NCI-H526 (cell line): ENCODE data around the gene VKORC1.

ENCODE experiments used
- DNase-seq, 2 experiments: peaks; one replicate each; lab custom pipeline; 2025; lab: John Stamatoyannopoulos, UW

Gene VKORC1

DNA sequence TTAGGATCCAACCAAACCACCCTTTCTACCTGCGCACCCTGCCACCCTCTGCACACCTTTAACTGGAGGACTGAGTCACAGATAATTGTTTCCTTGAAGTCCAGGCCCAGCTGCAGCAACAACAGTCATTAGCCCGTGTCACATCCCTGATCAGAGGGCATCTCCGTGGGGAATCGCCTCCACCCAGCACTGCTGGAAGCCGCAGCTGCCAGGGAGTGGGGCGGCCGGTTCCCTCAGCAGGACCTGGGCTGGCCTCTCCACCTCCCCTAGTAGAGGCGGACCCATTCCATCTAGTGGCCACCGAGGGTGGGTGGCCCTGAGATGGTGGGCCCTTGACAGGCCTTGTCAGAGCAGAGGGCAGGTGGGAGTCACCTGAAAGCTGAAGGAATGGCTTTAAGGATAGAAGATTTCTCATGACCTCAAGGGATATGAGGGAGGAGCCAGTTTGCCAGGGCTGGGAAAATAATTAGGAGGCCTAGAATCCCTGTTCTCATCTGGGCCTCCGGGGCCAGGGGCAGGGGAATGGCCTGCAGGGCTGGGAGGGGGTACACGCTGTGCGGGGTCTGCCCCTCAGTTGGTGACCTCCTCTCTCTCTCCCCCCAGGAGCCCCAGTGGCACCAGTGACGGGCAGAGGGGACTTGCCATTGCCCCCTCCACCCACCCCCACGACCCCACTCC is 12.1 kb downstream of the VKORC1 start:
- DNase-seq: no peak

DNA sequence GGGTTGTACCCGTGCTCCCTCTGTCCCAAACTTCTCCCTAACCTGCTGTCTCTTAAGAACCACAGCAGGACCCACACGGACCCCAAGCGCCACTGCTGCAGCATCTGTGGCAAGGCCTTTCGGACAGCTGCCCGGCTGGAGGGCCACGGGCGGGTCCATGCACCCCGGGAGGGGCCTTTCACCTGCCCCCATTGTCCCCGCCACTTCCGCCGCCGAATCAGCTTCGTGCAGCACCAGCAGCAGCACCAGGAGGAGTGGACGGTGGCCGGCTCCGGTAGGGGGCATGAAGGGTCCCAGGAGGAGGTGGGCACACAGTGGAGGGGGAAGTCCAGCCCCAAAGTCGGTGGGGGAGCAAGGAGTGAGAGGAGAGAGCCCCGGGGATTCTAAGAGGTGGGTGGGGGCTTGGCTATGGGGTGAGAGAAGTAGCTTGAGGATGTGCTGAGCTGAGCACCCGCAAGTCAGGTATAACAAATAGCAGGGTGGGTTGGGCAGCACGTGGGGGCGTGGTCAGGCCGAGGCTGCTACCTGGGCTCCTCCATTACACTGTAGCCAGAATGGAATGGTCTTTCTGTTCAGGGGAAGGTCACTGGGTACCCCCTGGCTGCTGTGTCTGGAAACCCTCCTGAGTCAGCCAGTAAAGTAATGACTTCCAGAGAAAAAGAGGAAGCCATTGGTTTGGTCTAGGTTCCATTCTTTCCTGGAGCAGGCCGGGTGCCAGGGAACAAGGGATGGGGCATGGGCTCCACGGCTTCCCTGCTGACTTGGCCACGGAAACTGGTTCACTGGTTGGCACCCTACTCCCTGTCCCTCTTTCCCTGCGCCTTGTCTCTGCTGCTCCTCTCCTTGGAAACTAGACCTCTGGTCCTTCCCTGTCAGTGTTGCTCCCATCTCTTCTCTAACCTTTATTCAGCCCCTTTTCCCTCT is 12.9 kb downstream of the VKORC1 start:
- no peak for DNase-seq

DNA sequence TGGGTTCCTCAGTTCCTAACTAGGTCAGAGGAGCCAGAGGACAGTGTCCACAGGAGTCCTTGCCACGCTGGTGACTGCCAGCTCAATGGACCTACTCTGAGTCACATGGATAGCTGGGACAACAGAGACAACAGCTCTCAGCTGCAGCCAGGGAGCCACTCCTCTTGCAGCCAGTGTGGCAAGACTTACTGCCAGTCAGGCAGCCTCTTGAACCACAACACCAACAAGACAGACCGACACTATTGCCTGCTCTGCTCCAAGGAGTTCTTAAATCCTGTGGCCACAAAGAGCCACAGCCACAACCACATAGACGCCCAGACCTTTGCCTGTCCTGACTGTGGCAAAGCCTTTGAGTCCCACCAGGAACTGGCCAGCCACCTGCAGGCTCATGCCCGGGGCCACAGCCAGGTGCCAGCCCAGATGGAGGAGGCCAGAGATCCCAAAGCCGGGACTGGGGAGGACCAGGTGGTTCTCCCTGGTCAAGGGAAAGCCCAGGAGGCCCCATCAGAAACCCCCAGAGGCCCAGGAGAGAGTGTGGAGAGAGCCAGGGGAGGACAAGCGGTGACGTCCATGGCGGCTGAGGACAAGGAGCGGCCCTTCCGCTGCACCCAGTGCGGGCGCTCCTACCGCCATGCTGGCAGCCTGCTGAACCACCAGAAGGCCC is 13.7 kb downstream of the VKORC1 start:
- DNase-seq: no peak

DNA sequence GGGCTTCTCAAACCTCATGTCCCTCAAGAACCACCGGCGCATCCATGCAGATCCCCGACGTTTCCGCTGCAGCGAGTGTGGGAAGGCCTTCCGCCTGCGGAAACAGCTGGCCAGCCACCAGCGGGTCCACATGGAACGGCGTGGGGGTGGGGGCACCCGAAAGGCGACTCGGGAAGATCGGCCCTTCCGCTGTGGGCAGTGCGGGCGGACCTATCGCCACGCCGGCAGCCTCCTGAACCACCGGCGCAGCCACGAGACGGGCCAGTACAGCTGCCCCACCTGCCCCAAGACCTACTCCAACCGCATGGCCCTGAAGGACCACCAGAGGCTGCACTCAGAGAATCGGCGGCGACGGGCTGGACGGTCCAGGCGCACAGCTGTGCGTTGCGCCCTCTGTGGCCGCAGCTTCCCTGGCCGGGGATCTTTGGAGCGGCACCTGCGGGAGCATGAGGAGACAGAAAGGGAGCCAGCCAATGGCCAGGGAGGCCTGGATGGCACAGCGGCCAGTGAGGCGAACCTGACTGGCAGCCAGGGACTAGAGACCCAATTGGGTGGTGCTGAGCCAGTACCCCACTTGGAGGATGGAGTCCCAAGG is 14.5 kb downstream of the VKORC1 start:
- no peak for DNase-seq

DNA sequence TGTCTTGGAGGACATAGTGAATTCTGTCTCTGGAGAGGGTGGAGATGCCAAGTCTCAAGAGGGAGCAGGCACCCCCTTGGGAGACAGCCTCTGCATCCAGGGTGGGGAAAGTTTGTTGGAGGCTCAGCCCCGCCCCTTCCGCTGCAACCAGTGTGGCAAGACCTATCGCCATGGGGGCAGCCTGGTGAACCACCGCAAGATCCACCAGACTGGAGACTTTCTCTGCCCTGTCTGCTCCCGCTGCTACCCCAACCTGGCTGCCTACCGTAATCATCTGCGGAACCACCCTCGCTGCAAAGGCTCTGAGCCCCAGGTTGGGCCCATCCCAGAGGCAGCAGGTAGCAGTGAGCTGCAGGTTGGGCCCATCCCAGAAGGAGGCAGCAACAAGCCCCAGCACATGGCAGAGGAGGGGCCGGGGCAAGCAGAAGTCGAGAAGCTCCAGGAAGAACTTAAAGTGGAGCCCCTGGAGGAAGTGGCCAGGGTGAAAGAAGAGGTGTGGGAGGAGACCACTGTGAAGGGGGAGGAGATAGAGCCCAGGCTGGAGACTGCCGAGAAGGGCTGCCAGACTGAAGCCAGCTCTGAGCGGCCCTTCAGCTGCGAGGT is 15.2 kb downstream of the VKORC1 start:
- DNase-seq: no peak

DNA sequence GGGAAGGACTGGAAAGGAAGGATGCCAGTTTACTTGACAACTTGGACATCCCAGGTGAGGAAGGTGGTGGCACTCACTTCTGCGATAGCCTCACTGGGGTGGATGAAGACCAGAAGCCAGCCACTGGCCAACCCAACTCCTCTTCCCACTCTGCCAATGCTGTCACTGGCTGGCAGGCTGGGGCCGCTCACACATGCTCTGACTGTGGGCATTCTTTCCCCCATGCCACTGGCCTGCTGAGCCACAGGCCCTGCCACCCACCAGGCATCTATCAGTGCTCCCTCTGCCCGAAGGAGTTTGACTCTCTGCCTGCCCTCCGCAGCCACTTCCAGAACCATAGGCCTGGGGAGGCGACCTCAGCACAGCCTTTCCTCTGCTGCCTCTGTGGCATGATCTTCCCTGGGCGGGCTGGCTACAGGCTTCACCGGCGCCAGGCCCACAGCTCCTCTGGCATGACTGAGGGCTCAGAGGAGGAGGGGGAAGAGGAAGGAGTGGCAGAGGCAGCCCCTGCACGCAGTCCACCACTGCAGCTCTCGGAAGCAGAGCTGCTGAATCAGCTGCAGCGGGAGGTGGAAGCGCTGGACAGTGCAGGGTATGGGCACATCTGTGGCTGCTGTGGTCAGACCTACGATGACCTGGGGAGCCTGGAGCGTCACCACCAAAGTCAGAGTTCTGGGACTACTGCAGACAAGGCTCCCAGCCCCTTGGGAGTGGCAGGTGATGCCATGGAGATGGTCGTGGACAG is 15.8 kb downstream of the VKORC1 start:
- no peak for DNase-seq

DNA sequence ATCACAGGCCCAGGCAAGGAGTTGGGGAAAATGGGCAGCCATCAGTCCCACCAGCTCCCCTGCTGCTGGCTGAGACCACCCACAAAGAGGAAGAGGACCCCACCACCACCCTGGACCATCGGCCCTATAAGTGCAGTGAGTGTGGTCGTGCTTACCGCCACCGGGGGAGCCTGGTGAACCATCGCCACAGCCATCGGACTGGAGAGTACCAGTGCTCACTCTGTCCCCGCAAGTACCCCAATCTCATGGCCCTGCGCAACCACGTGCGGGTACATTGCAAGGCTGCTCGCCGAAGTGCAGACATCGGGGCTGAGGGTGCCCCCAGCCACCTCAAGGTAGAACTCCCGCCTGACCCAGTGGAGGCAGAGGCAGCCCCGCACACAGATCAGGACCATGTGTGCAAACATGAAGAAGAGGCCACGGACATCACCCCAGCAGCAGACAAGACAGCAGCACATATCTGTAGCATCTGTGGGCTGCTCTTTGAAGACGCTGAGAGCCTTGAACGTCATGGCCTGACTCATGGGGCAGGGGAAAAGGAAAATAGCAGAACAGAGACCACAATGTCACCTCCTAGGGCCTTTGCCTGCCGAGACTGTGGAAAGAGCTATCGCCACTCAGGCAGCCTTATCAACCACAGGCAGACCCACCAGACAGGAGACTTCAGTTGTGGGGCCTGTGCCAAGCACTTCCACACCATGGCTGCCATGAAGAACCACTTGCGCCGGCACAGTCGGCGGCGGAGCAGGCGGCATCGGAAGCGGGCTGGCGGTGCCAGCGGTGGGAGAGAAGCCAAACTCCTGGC is 16.8 kb downstream of the VKORC1 start:
- DNase-seq: no peak

DNA sequence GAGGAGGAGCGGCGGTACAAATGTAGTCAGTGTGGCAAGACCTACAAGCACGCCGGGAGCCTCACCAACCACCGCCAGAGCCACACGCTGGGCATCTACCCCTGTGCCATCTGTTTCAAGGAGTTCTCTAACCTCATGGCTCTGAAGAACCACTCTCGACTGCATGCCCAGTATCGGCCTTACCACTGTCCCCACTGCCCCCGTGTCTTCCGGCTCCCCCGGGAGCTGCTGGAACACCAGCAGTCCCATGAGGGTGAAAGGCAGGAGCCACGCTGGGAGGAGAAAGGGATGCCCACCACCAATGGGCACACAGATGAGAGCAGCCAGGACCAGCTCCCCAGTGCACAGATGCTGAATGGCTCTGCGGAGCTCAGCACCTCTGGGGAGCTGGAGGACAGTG is 17.6 kb downstream of the VKORC1 start:
- no peak for DNase-seq

DNA sequence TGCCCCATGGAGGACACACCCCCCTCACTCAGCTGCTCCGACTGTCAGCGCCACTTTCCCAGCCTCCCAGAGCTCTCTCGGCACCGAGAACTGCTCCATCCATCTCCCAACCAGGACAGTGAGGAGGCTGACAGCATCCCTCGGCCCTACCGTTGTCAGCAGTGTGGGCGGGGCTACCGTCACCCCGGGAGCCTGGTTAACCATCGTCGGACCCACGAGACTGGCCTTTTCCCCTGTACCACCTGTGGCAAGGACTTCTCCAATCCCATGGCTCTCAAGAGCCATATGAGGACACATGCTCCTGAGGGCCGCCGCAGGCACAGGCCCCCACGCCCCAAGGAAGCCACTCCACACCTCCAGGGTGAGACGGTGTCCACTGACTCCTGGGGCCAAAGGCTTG is 18.3 kb downstream of the VKORC1 start:
- no peak for DNase-seq

DNA sequence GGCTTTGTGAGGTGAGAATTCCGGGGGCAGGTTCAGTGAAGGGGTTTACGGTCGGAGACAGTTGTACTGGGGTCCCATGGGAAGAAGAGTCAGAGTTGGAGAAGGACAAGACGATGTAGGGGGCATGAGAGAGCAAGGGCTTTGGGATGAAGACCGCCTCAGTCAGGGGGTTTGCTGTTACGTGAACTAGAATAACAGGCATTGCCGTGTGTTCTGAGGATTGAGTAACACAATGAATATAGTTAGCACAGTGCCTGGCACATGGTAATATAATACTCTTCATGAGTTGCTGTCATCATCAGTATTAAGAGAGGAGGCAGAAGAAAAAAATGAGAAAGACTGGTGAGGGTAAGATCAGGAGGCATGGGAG is 19.8 kb downstream of the VKORC1 start:
- DNase-seq: no peak

DNA sequence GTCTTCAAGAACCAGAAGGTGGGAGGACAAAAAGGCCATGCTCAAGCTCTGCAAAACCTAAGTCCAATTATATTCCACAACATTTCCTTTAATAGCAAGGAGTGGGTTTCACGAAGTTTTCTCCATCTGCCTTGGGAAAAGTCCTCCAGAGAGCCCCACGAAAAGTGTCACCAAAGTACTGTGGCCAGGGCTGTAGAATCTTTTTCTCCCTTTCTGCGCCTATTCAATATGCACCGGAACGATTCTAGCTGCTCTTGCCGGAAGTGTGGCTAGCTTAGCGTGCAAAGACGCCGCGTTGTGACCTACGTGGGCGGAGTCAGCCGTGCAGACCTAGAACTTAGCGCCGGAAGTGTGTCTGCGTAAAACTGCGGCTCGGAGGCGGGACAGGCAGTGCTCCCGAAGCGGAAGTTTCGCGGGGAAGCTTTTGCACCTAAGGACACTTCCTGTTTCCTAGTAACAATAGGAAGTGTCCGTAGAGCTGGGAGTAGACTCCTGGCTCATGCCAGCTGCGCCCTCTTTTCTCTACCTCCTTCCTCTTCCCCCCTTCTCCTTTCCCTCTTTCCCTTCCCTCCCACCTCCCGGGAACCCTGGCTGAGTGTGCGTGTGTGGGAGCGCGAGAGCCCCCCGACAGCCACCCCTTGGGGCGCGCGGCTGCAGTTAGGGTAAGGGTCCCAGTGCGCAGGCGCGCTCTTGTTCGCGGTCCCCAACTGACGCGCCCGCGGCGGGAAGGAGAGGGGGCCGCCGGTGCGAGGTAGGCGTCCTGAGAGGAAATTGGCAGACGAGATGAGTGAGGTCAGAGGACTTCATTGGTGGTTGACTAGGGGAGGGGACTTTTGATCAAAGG is 20.4 kb downstream of the VKORC1 start, which contains the start of the genes ZNF646 and ZNF668:
TSS of gene ZNF646 (plus strand) at position 453 of the 844 bp plus-strand sequence. CDS start 1,903 bp downstream, outside the sequence.
TSS of gene ZNF668 (minus strand) at position 271 of the 844 bp plus-strand sequence. CDS start 9,781 bp downstream, outside the sequence.
- DNase-seq: peak; percentile 98 to 99

DNA sequence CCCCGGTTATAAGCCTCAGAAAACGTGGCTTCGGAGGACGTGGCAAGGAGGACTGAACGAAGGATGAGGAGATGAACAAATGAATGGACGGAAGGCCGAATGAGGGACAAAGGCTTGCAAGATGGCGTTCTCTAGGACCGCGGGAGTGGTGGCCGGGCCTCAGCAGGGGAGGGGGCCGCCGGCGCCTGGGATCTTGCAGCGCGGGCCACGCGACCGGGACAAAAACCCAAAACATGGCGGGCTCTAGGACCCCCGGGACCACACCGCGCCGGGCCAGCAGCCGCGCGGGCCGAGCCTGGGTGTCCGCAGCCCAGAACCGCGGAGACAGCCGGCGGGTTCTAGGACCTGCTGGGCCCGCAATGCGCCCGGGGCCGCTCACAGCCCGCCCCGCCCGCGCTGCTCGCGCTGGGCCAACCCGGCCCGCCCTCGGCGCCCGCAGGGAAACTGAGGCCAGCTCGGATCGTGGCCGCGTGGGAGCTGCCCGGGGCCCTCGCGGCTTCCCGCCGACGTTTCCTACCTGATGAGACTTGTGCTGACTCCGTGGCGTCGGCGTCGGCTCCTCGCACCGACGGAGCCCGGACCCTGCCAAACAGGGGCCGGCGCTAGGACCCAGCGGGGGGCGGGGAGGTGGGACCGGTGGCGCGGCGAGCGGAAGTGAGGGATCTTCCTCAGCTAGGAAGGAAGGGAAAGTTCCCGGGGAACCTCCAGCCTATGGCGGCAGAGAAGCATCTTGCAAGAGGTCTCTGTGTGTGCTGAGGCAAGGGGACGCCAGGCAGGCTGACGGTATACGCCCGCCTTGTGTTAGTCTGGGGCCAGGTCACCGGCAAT is 21.2 kb downstream of the VKORC1 start:
- DNase-seq: peak; percentile 76 to 94

DNA sequence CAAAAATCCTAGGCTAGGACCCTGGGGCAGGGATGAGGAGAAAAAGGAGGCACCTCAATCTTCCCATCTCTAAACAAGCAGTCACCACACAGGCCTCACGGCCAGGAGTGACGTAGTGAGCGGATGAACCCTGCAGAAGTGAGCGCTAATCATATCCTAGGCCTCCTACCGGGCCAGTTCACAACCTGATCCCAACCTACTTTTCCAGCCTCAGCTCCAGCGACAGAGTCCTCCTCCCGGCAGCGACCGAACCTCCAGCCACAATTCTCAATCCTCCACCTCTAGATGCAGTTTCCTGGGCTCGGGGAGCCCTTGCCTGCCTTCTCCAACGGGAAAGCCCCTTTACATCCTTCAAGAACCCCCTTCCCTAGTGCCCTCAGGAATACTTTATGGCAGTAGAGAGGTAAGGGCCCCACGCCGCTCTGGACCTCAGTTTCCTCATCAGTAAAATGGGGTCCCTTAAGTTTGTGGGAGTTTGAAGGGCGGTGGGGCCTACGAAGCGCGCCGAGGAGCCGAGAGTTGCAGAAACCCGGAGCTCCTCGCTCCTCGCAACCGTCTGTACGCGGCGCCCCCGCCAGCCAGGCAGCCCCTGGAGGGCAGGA is 22.0 kb downstream of the VKORC1 start:
- DNase-seq: peak; percentile 8 to 42

DNA sequence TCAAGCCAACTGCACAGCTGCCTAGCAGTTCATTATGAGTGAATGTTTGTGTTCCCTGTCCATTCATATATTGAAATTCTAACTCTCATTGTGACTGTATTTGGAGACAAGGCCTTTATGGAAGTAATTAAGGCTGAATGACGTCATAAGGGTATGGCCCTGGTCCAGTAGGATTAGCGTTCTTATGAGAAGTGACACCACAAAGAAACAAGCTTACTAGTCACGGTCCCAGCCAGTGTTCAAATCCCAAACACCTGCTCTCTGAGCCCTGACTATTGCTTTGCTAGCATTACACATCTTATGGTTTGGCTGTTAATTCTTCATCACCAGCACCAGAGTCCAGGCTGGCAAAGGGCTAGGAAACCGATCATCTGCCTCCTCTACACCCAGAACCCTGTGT is 22.7 kb downstream of the VKORC1 start:
- DNase-seq: peak in 1 of 2 experiments; percentile 19

DNA sequence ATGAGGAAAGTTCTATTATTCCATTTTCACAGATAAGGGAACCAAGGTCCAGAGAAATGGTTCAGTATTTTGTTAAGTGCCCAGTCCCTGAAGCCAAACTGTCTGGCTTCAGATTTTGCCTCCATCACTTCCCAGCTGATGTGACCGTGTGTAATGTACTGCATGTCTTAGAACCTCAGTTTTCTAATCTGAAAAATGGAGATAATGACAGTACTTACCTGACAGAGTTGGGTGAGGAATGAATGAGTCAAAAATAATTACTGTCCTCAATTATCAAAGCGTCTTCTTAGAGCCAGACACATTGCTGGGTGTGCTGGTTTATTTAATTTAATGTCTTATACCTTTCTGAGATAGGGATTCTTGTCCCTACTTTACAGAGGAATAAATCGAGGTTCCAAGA is 27.3 kb downstream of the VKORC1 start:
- no peak for DNase-seq

DNA sequence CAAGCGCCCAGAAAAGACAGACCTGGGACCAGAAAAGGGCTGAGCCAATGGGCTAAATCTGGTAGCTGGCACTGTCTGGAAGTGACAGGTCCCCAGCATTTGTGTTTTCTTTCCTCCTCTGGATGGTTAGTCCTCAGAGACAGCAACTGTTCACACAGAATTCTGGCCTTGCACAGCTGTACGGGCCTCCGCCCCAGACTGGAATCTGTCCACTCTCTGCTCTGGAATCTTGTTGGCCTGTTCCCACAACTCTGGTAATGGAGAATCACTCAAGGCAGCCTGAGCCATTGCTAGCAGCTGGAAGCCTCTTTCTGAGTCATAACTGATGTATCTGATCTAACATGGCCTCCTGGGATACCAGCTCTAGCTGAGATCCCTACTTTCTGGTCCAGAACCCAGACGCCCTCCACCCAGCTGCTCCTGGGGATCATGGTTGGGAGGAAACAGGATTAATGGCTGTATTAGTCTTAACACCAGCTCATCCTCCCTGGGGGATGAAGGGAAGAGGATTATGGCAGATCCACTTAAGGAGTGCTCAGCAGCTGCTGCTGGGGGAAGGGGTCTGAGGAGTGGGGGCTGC is 29.6 kb downstream of the VKORC1 start:
- DNase-seq: no peak

DNA sequence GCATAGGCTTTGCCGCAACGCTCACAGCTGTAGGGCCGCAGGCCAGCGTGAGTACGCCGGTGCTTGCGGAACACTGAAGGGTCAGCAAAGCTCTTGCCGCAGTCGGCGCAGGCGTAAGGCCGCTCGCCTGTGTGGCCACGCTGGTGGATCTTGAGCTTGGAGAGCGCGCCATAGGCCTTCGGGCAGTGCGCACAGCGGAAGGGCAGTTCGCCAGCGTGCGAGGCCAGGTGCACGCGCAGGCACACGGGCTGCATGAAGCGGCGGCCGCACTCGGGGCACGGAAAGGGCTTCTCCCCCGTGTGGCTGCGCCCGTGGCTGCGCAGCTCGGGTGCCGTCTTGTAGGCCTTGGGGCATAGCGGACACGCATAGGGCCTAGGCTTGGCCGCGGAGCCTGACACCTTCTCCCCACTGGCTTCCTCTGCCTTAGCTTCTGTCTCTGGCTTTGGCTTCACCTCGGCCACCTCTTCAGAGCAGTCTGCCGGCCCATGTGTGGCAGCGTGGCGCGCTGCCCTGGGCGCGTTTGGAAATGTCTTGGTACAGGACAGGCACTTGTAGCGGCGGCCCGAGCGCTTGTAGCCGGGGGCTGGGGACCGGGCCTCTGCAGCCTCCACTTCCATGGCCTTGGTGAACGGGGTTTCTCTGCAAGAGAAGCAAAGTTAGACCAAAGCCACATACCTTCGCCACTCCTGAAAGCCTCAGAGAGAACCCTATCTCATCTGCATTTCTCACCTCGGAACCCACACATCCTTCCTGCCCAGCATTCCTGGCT is 30.6 kb downstream of the VKORC1 start:
- DNase-seq: no peak
